ENCODE results near the gene UTP15.

UTP15 gene

GRCh38 chr5:73625372-73625943 is 59.9 kb downstream of the UTP15 start:
- no peak for DNase-seq (ENCODE audit: low spot score)
- in situ Hi-C loops (cut with MboI; ENCODE audit: low pct_unique_long_range_greater_than_20kb, low sequenced_read_pairs, unreplicated experiment), result no loop called here
- no peak for TF ChIP-seq CTCF (IDR thresholded peaks at IDR 0.05; ENCODE audit: extremely low read depth, insufficient read depth, missing control alignments)

- peak; percentile 61 for DNase-seq (ENCODE audit: low spot score)
- in situ Hi-C loops (cut with MboI; ENCODE audit: low pct_unique_long_range_greater_than_20kb, low sequenced_read_pairs, unreplicated experiment), result no loop called here
- TF ChIP-seq CTCF (IDR thresholded peaks at IDR 0.05; ENCODE audit: extremely low read depth, insufficient read depth, missing control alignments), result no peak
Observed at GRCh38 chr5:73625944-73626811, 60.6 kb downstream of the UTP15 start, which contains the start of gene ARHGEF28. TSS of gene ARHGEF28 (plus strand) at chr5:73626196. CDS start at chr5:73684852, 58,656 bp downstream.

- no peak for DNase-seq (ENCODE audit: low spot score)
- TF ChIP-seq CTCF (IDR thresholded peaks at IDR 0.05; ENCODE audit: extremely low read depth, insufficient read depth, missing control alignments), result no peak
- in situ Hi-C loops (cut with MboI; ENCODE audit: low pct_unique_long_range_greater_than_20kb, low sequenced_read_pairs, unreplicated experiment), result no loop called here
Observed at GRCh38 chr5:73626814-73627313, 61.3 kb downstream of the UTP15 start.

- no peak for TF ChIP-seq CTCF (IDR thresholded peaks at IDR 0.05; ENCODE audit: extremely low read depth, insufficient read depth, missing control alignments)
- DNase-seq (ENCODE audit: low spot score), result no peak
- in situ Hi-C loops (cut with MboI; ENCODE audit: low pct_unique_long_range_greater_than_20kb, low sequenced_read_pairs, unreplicated experiment), result no loop called here
Observed at GRCh38 chr5:73629456-73629855, 63.9 kb downstream of the UTP15 start.

- in situ Hi-C loops (cut with MboI; ENCODE audit: low pct_unique_long_range_greater_than_20kb, low sequenced_read_pairs, unreplicated experiment), result no loop called here
- DNase-seq (ENCODE audit: low spot score), result no peak
- TF ChIP-seq CTCF (IDR thresholded peaks at IDR 0.05; ENCODE audit: extremely low read depth, insufficient read depth, missing control alignments), result no peak
Observed at GRCh38 chr5:73630765-73631164, 65.2 kb downstream of the UTP15 start.

- TF ChIP-seq CTCF (IDR thresholded peaks at IDR 0.05; ENCODE audit: extremely low read depth, insufficient read depth, missing control alignments), result no peak
- in situ Hi-C loops (cut with MboI; ENCODE audit: low pct_unique_long_range_greater_than_20kb, low sequenced_read_pairs, unreplicated experiment), result no loop called here
- DNase-seq (ENCODE audit: low spot score), result no peak
Observed at GRCh38 chr5:73631500-73631899, 66.0 kb downstream of the UTP15 start.
